Sigmoid colon (tissue), 4 donors: Measurements from ENCODE around the gene SSC5D.

Experiments used
- EP300 ChIP-seq, 4 donors: sonication (generic); formaldehyde crosslinking; IDR thresholded peaks; one replicate each; pipeline ENCODE4 v1.6.1; 2017; ENCODE audit warnings: antibody characterized with exemption in 4 of 4
- POLR2A ChIP-seq, 2 donors: fragments of 450-650 bp; IDR thresholded peaks; one replicate each; pipeline ENCODE4 v1.6.1; 2016; ENCODE audit warnings: antibody characterized with exemption in 2 of 2, mild to moderate bottlenecking in 2 of 2, moderate library complexity in 2 of 2
- TF ChIP-seq, protein P1 (sequence below), 4 experiments: fragments of 450-650 bp in 3 of 4; fragments of 200-600 bp in 1 of 4; IDR thresholded peaks; one replicate each; pipeline ENCODE4 v1.5.1; 2016 to 2019; ENCODE audit warnings: antibody characterized with exemption in 4 of 4, mild to moderate bottlenecking in 3 of 4, moderate library complexity in 2 of 4

DNA sequence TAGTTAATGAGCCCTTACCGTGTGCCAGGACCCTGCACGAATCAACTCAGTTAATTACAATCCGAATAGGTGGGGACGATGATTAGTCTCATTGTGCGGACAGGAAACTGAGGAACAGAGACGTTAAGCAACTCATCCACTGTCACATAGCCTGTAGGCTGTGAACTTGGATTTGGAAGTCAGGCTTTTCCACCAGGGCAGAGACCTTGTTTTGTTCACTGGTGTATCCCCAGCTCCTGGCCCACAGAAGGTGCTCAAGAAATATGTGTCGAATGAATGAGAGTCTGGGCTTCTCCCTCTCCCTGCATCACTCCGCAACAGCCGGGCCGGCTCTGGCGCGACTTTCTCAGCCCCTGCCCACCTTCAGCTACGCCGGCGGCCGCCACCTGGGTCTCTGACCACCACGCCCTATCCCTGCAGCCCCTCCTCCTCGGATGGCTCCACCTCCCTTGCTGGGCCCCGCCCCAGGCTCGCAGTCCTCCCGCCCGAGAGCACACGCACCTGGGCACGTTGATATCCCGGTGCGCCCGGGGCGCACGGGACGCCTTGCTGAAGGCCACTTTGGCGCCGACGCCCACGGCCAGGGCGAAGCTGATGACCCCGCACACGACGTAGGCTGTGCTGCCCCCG is 46.4 kb upstream of the SSC5D start:
- TF ChIP-seq, protein P1, sequence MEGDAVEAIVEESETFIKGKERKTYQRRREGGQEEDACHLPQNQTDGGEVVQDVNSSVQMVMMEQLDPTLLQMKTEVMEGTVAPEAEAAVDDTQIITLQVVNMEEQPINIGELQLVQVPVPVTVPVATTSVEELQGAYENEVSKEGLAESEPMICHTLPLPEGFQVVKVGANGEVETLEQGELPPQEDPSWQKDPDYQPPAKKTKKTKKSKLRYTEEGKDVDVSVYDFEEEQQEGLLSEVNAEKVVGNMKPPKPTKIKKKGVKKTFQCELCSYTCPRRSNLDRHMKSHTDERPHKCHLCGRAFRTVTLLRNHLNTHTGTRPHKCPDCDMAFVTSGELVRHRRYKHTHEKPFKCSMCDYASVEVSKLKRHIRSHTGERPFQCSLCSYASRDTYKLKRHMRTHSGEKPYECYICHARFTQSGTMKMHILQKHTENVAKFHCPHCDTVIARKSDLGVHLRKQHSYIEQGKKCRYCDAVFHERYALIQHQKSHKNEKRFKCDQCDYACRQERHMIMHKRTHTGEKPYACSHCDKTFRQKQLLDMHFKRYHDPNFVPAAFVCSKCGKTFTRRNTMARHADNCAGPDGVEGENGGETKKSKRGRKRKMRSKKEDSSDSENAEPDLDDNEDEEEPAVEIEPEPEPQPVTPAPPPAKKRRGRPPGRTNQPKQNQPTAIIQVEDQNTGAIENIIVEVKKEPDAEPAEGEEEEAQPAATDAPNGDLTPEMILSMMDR (IDR thresholded peaks at IDR 0.05): no peak
- TF ChIP-seq EP300 (IDR thresholded peaks at IDR 0.05) (no peak), POLR2A (IDR thresholded peaks at IDR 0.05) (no peak)
